Skeletal muscle satellite cell (primary cell): ENCODE measurements around the gene SH3BP5.

ENCODE experiments used
- H3K27me3 ChIP-seq: 2 replicates; pipeline ENCODE4 v1.7.0; 2013; ENCODE audit warnings: low read length; ENCODE audit not compliant: control insufficient read depth, insufficient read depth
- H3K36me3 ChIP-seq: 2 replicates; pipeline ENCODE4 v1.7.0; 2013; ENCODE audit warnings: mild to moderate bottlenecking, control low read depth, low read length; ENCODE audit not compliant: insufficient read depth
- H3K4me1 ChIP-seq: 2 replicates; pipeline ENCODE4 v1.7.0; 2013; ENCODE audit warnings: low read length; ENCODE audit not compliant: control insufficient read depth, insufficient read depth
- H3K4me2 ChIP-seq: 2 replicates; pipeline ENCODE4 v1.7.0; 2013; ENCODE audit warnings: mild to moderate bottlenecking, low read length
- H3K4me3 ChIP-seq: 2 replicates; pipeline ENCODE4 v1.7.0; 2013; ENCODE audit warnings: low read length
- H3K9ac ChIP-seq: 2 replicates; pipeline ENCODE4 v1.7.0; 2013; ENCODE audit warnings: mild to moderate bottlenecking, low read depth, low read length, moderate library complexity
- H3K9me3 ChIP-seq: replicated peaks from 2 replicates; pipeline ENCODE4 v1.7.0; 2013; ENCODE audit warnings: mild to moderate bottlenecking, control low read depth, low read length

The SH3BP5 gene

DNA sequence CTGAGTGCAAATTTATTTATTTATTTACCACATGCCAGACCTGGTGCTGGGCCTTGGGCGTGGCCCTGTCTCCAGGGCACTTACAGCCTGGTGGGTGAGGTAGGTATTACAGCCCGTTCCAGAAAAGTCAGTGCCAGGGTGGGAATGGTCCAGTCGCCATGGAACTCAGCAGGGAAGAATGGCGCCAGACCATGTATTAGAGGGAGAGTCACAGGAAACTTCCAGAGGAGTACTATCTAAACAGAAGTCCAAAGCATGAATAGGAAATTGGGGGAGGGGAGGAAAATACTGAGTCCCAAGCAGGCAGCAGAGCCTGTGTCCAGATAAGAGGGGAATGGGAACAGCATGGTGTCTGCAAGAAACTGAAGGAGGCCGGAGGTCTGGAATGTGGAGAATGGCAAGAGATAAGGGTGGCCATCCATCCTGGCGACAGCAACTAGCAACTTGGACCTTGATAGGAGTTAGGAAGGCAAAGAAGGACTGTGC, 27.0 kb downstream of the SH3BP5 start:
- no peak overlapping the region for H3K9ac ChIP-seq
- no peaks in the 10 kb centered on the region for H3K27me3 ChIP-seq
- H3K9me3 ChIP-seq = no peaks in the 10 kb centered on the region
- H3K4me3 ChIP-seq = no peak overlapping the region
- no peak overlapping the region for H3K4me2 ChIP-seq
- H3K36me3 ChIP-seq = no peaks in the 10 kb centered on the region
- H3K4me1 ChIP-seq = peaks cover 19% of the 10 kb centered on the region

DNA sequence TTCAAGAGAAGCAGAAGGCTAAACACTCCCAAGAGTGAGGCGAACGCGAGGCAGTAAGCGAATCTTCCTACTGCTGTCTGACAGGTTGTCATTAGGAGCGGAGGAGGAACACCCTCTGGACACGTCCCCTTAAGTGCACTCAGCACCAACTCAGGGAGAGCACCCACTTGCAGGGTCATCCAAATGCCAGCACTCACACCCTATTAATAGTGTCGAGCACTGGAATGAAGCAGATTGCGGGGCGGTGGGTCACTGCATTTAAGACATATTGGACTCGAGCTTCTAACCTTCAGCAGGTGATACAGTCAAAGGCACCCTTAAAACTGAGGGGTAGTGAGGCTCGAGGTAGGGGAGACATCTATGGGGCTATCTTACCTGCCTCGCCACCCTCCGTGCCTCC, 28.7 kb downstream of the SH3BP5 start:
- H3K27me3 ChIP-seq = no peaks in the 10 kb centered on the region
- H3K4me1 ChIP-seq = peaks cover 9% of the 10 kb centered on the region
- no peak overlapping the region for H3K9ac ChIP-seq
- H3K36me3 ChIP-seq = no peaks in the 10 kb centered on the region
- H3K4me3 ChIP-seq = no peak overlapping the region
- H3K9me3 ChIP-seq = no peaks in the 10 kb centered on the region
- no peak overlapping the region for H3K4me2 ChIP-seq

DNA sequence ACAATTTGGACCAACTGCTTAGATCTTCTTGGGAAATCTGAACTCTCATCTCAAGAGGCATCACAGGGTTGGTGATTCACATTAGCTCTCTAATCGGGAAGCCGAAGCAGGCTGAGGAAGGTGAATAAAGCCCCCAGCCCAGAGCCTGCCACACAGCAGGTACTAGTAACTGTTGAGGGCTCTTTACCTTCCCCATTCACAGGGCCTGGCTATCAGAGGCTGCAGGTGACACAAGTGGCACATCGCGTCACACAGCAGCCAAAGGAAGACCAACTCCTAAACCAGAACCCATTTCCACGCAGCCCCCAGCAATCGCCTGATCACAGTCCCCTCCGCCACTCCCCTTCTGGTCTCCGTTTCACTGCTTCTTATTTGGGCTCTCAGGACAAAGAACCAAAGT, 29.2 kb downstream of the SH3BP5 start:
- Histone ChIP-seq H3K4me3 (no peak overlapping the region), H3K9me3 (no peaks in the 10 kb centered on the region), H3K4me1 (peaks cover 9% of the 10 kb centered on the region), H3K27me3 (no peaks in the 10 kb centered on the region), H3K4me2 (no peak overlapping the region), H3K36me3 (no peaks in the 10 kb centered on the region), H3K9ac (no peak overlapping the region)

DNA sequence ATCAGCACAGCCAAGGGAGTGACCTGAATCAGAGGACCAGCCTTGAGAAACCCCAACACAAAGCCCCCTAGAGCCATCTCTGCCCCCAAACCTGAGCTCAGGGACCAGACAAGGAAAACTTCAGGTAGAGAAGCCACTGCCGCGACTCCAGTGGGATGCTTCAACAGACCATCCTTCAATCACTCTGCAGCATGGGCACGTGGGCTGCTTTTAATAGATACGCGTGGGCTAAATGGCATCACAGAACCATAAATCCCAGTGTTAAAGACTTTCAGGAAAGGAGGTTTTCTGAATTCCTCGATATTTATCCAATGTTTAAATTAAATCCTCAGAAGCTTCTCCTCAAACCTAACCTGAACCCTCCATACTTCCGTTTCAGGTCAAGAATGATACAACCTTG, 30.6 kb downstream of the SH3BP5 start:
- no peak overlapping the region for H3K4me2 ChIP-seq
- no peak overlapping the region for H3K4me3 ChIP-seq
- no peak overlapping the region for H3K9ac ChIP-seq
- H3K27me3 ChIP-seq = no peaks in the 10 kb centered on the region
- H3K36me3 ChIP-seq = no peaks in the 10 kb centered on the region
- peaks cover 9% of the 10 kb centered on the region for H3K4me1 ChIP-seq
- no peaks in the 10 kb centered on the region for H3K9me3 ChIP-seq

DNA sequence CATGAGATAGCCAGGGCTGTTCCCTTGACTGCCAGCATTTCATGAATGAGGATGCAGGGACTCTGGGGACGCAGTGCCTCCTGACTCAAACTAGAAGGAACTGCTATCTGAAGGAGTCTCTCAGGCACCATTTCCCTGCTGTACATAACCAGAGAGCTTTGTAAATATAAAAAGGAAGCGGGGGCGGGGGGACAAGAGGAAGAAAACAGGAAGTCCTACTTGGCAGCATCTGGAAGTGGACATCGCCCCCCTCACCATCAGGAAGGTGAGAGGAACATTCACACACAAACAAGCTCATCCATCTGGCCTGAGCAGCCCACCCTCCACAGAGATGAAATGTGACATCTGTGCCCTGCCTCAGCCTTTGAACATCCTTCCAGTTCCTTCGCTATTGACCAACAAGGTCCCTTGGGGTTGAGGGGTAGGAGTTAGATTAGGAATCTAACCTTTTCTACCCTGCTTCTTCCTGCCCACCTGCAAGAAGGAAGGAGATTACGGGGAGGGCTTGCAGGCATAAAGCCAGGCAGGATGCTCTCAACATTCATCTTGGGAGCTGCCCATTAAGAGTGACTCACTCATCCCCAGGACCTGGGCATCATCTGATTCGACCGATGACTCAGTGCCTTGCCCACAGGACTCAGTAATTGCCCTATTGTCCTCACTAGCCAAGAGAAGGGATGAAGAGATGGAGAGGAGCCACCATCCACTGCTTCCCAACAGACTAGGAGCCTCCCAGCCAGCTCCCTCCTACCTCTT, 31.9 kb downstream of the SH3BP5 start:
- Histone ChIP-seq H3K4me3 (no peak overlapping the region), H3K4me1 (peaks cover 9% of the 10 kb centered on the region), H3K36me3 (no peaks in the 10 kb centered on the region), H3K27me3 (no peaks in the 10 kb centered on the region), H3K4me2 (no peak overlapping the region), H3K9me3 (no peaks in the 10 kb centered on the region), H3K9ac (no peak overlapping the region)

DNA sequence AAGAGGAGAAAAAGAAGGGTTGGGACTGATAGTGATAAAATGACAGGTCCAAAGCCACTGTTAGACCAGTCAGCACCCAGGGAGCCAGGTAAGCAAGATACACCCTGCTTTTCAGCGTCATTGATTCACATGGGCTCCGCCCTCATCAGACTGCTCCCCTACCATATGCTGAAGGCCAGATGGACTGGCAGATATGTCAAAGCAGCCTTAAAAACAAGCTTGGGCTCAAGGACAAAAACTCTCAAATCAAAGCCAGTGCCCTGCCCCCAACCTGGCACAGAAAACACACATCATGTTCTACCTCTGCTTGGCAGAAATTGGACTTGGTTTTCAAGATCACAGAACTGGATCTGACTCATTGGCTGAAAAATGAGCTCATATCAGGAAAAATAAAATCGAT, 33.4 kb downstream of the SH3BP5 start:
- no peaks in the 10 kb centered on the region for H3K27me3 ChIP-seq
- no peak overlapping the region for H3K9ac ChIP-seq
- H3K4me1 ChIP-seq = peaks cover 9% of the 10 kb centered on the region
- no peaks in the 10 kb centered on the region for H3K9me3 ChIP-seq
- H3K36me3 ChIP-seq = no peaks in the 10 kb centered on the region
- no peak overlapping the region for H3K4me3 ChIP-seq
- H3K4me2 ChIP-seq = no peak overlapping the region

DNA sequence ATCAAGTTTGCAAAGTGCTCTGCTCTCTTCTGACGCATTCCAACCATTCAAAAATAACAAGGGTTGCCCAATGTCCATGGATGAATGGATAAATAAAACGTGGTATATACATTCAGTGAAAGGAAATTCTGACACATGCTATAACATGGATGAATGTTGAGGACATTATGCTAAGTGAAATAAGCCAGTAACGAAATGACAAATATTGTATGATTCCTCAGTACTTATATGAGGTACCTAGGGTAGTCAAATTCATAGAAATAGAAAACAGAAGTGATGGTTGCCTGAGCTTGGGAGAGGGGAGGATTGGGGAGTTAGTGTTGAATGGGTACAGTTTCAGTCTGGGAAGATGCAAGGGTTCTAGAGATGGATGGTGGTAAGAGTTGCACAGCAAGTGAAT, 33.9 kb downstream of the SH3BP5 start:
- no peaks in the 10 kb centered on the region for H3K36me3 ChIP-seq
- H3K4me1 ChIP-seq = peaks cover 9% of the 10 kb centered on the region
- no peak overlapping the region for H3K9ac ChIP-seq
- no peaks in the 10 kb centered on the region for H3K27me3 ChIP-seq
- H3K4me3 ChIP-seq = no peak overlapping the region
- H3K4me2 ChIP-seq = no peak overlapping the region
- H3K9me3 ChIP-seq = no peaks in the 10 kb centered on the region

DNA sequence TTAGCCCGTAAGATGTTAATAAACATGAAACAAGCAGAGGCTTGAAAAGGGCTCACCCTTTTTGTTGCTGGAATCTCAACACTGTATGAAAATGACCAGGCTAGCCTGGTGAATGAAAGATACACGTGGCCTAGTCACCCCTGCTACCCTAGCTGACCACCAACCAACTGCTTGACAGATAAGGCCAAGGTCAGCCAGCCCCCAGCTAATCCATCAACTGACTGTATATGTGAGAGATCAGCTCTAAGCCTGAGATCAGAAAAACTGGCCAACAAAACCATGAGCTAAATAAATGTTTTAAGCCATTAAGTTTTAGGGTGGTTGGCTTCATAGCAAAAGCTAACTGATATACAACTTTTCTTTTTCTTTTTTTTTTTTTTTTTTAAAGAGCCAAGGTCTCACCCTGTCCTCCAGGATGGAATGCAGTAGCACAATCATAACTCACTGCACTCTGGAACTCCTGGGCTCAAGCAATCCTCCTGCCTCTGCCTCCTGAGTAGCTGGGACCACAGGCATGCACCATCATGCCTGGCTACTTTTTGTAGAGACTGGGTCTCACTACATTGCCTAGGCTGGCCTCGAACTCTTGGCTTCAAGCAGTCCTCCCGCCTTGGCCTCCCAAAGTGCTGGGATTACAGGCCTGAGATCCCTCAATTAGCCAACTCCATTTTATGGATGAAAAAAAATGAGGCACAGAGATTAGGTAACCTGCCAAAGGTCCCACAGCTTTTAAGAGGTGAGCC, 34.6 kb downstream of the SH3BP5 start:
- no peaks in the 10 kb centered on the region for H3K9me3 ChIP-seq
- no peak overlapping the region for H3K4me2 ChIP-seq
- no peak overlapping the region for H3K4me3 ChIP-seq
- no peak overlapping the region for H3K9ac ChIP-seq
- H3K4me1 ChIP-seq = peaks cover 9% of the 10 kb centered on the region
- no peaks in the 10 kb centered on the region for H3K36me3 ChIP-seq
- no peaks in the 10 kb centered on the region for H3K27me3 ChIP-seq

DNA sequence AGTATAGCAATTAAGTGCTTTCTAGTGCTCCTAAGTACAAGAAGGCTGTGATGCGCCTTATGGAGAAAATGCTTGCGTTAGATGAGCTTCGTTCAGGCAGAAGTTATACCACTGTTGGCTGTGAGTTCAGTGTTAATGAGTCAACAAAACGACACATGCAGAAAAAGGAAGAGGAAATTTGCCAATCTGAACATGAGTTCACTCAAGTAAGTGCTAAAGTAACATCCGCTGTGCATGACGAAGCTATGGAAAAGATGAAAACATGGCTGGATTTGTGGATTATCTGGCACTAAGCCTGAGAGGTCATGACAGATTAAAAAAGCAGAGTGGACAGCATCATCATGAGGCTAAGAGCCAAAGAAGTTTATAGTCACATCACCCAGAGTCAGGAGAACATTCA, 36.9 kb downstream of the SH3BP5 start:
- H3K4me1 ChIP-seq = peaks cover 4% of the 10 kb centered on the region
- H3K27me3 ChIP-seq = no peaks in the 10 kb centered on the region
- no peaks in the 10 kb centered on the region for H3K36me3 ChIP-seq
- no peak overlapping the region for H3K9ac ChIP-seq
- H3K4me2 ChIP-seq = no peak overlapping the region
- H3K4me3 ChIP-seq = no peak overlapping the region
- no peaks in the 10 kb centered on the region for H3K9me3 ChIP-seq

DNA sequence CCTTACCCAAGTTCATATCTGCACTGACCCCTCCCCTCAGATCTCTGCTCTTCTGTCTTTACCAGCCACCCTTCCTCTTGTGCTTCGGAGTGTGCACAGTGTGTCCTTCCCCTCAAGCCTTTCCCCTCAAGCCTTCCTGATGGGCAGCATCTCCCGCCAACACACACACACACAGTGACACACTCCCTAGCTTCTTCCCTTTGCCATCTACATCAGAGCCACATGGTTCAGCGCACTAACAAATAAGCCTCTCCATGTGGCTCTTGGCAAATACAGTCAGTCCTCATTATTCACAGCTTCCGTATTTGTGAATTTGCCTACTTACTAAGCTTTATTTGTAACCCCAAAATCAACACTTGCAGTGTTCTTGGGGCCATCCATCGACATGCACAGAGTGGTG, 37.5 kb downstream of the SH3BP5 start:
- H3K36me3 ChIP-seq = no peaks in the 10 kb centered on the region
- H3K27me3 ChIP-seq = no peaks in the 10 kb centered on the region
- H3K4me2 ChIP-seq = no peak overlapping the region
- no peak overlapping the region for H3K4me3 ChIP-seq
- no peaks in the 10 kb centered on the region for H3K4me1 ChIP-seq
- H3K9me3 ChIP-seq = no peaks in the 10 kb centered on the region
- H3K9ac ChIP-seq = no peak overlapping the region

DNA sequence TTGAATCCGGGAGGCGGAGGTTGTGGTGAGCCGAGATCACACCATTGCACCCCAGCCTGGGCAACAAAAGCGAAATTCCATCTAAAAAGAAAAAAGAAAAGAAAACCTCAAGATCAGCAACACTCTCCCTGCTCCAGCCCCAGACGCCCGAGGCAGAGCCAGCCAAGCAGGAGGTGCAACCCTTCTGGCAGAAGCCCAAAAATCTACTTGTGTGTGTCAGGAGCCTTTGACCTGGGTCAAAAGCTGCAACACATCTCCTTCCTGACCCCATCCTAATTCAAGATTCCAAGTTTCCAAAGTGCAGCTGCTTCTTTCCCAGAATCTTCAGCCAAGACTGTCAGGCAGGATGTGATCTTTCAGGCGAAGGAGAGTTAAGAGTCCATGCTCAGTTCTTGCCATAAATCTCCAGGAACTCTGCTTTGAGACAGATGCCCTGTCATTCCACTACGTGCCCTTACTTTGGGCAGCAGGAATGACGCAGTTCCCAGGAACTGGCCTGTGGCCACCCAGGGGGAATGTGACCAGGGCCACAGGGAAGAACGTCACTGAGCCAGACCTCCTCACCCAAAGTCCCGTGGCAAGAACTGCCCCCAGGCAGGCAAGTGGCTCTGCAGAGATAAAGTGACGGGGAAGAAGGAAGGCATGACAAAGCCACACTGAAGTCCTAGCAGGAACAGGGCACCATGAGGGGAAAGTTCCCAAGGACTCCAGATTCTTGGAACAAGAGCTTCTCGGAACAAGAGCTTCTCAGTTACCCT, 39.4 kb downstream of the SH3BP5 start:
- Histone ChIP-seq H3K4me1 (peaks cover under 1% of the 10 kb centered on the region), H3K9me3 (no peaks in the 10 kb centered on the region), H3K9ac (no peak overlapping the region), H3K4me3 (no peak overlapping the region), H3K27me3 (no peaks in the 10 kb centered on the region), H3K4me2 (no peak overlapping the region), H3K36me3 (no peaks in the 10 kb centered on the region)
